ENCODE measurements around the gene RIPOR2.

The RIPOR2 gene

GRCh38 chr6:24778121-24778520, 157.6 kb downstream of the RIPOR2 start:
- Histone ChIP-seq H3K36me3 (replicated peaks; ENCODE audit: low read depth, low read length) (peaks cover 36% of the 10 kb centered on the region), H3K27me3 (ENCODE audit: low read depth, low read length) (no peaks in the 10 kb centered on the region), H3K4me3 (ENCODE audit: low read length) (no peak overlapping the region), H3K79me2 (ENCODE audit: low read length) (peaks cover 76% of the 10 kb centered on the region), H3K9me3 (ENCODE audit: insufficient read depth, low read length) (no peaks in the 10 kb centered on the region), H4K20me1 (ENCODE audit: insufficient read depth, low read length) (peaks cover 37% of the 10 kb centered on the region), H3K9ac (ENCODE audit: low read length) (no peak overlapping the region), H3K27ac (ENCODE audit: low read length) (no peak overlapping the region), H2AFZ (ENCODE audit: low read depth, low read length) (no peak overlapping the region), H3K4me1 (ENCODE audit: low read length) (peaks cover 16% of the 10 kb centered on the region), H3K4me2 (ENCODE audit: low read length) (0 out of 2 replicates have a peak overlapping the region, but pooled peaks have one; percentile 89)
- no peak for TF ChIP-seq CTCF (IDR thresholded peaks at IDR 0.05; ENCODE audit: low read depth, low read length)
- no peak for TF ChIP-seq EZH2phosphoT487 (IDR thresholded peaks at IDR 0.05; ENCODE audit: low read depth)

GRCh38 chr6:24777227-24777626, 158.5 kb downstream of the RIPOR2 start:
- no peak for TF ChIP-seq CTCF (IDR thresholded peaks at IDR 0.05; ENCODE audit: low read depth, low read length)
- TF ChIP-seq EZH2phosphoT487 (IDR thresholded peaks at IDR 0.05; ENCODE audit: low read depth) = no peak

GRCh38 chr6:24775520-24776058, 160.2 kb downstream of the RIPOR2 start:
- Histone ChIP-seq H3K79me2 (ENCODE audit: low read length) (peaks cover 58% of the 10 kb centered on the region), H3K9me3 (ENCODE audit: insufficient read depth, low read length) (no peaks in the 10 kb centered on the region), H3K27ac (ENCODE audit: low read length) (peak overlapping the region; percentile 47), H3K4me3 (ENCODE audit: low read length) (peak overlapping the region; percentile 90), H3K4me1 (ENCODE audit: low read length) (peaks cover 16% of the 10 kb centered on the region), H3K4me2 (ENCODE audit: low read length) (peak overlapping the region; percentile 89), H3K27me3 (ENCODE audit: low read depth, low read length) (no peaks in the 10 kb centered on the region), H3K36me3 (replicated peaks; ENCODE audit: low read depth, low read length) (peaks cover 23% of the 10 kb centered on the region), H3K9ac (ENCODE audit: low read length) (peak overlapping the region; percentile 96), H4K20me1 (ENCODE audit: insufficient read depth, low read length) (peaks cover 37% of the 10 kb centered on the region), H2AFZ (ENCODE audit: low read depth, low read length) (no peak overlapping the region)
- TF ChIP-seq CTCF (IDR thresholded peaks at IDR 0.05; ENCODE audit: low read depth, low read length) (no peak), EZH2phosphoT487 (IDR thresholded peaks at IDR 0.05; ENCODE audit: low read depth) (no peak)

More at GRCh38 chr6:24777227-24777626, 158.5 kb downstream of the RIPOR2 start:
- Histone ChIP-seq H4K20me1 (ENCODE audit: insufficient read depth, low read length) (peaks cover 37% of the 10 kb centered on the region), H3K9me3 (ENCODE audit: insufficient read depth, low read length) (no peaks in the 10 kb centered on the region), H3K27me3 (ENCODE audit: low read depth, low read length) (no peaks in the 10 kb centered on the region), H3K4me2 (ENCODE audit: low read length) (peak overlapping the region; percentile 89), H3K9ac (ENCODE audit: low read length) (peak overlapping the region; percentile 96; the same call in 1 of the 2 replicates), H3K4me3 (ENCODE audit: low read length) (peak overlapping the region; percentile 90), H3K4me1 (ENCODE audit: low read length) (peaks cover 16% of the 10 kb centered on the region), H3K27ac (ENCODE audit: low read length) (no peak overlapping the region), H2AFZ (ENCODE audit: low read depth, low read length) (no peak overlapping the region), H3K79me2 (ENCODE audit: low read length) (peaks cover 69% of the 10 kb centered on the region), H3K36me3 (replicated peaks; ENCODE audit: low read depth, low read length) (peaks cover 29% of the 10 kb centered on the region)

- Histone ChIP-seq H2AFZ (ENCODE audit: low read depth, low read length) (peak within 1 kb of the TSS; percentile 90), H3K27me3 (ENCODE audit: low read depth, low read length) (no peaks in the 10 kb centered on the region), H3K27ac (ENCODE audit: low read length) (peak within 1 kb of the TSS; percentile 92), H3K4me3 (ENCODE audit: low read length) (peak within 1 kb of the TSS; percentile 90), H3K9ac (ENCODE audit: low read length) (peak within 1 kb of the TSS; percentile 96), H3K4me1 (ENCODE audit: low read length) (peaks cover 16% of the 10 kb centered on the region), H3K9me3 (ENCODE audit: insufficient read depth, low read length) (no peaks in the 10 kb centered on the region), H3K4me2 (ENCODE audit: low read length) (peak within 1 kb of the TSS; percentile 89), H3K36me3 (replicated peaks; ENCODE audit: low read depth, low read length) (peaks cover 16% of the 10 kb centered on the region), H4K20me1 (ENCODE audit: insufficient read depth, low read length) (peaks cover 36% of the 10 kb centered on the region), H3K79me2 (ENCODE audit: low read length) (peaks cover 51% of the 10 kb centered on the region)
- TF ChIP-seq CTCF (IDR thresholded peaks at IDR 0.05; ENCODE audit: low read depth, low read length) = no peak
- TF ChIP-seq EZH2phosphoT487 (IDR thresholded peaks at IDR 0.05; ENCODE audit: low read depth) = no peak
Measured at GRCh38 chr6:24774696-24775519, 160.9 kb downstream of the RIPOR2 start, which contains the start of gene GMNN. TSS of gene GMNN (plus strand) at chr6:24774937. CDS start at chr6:24777247, 2,310 bp downstream.

Measured in OCI-LY3 (cell line).